GM12875 (cell line): ENCODE results near the gene MRPS11.

ENCODE experiments used
- H3K4me3 ChIP-seq: one replicate; pipeline ENCODE4 v1.5.1; 2011; ENCODE audit warnings: low read depth, low read length, control low read depth
- CTCF ChIP-seq: IDR thresholded peaks from 2 replicates; pipeline ENCODE4 v1.5.1; 2011; ENCODE audit warnings: low read depth, mild to moderate bottlenecking, control low read depth, inconsistent platforms, low read length, moderate library complexity, borderline replicate concordance; ENCODE audit not compliant: insufficient read depth

The MRPS11 gene

GRCh38 chr15:88490036-88490435 lies 22.5 kb downstream of the MRPS11 start:
- TF ChIP-seq CTCF = no peak
- H3K4me3 ChIP-seq = no peak overlapping the region

- H3K4me3 ChIP-seq = no peak overlapping the region
- TF ChIP-seq CTCF = no peak
Measured at GRCh38 chr15:88491158-88491557, 23.6 kb downstream of the MRPS11 start.

DNA sequence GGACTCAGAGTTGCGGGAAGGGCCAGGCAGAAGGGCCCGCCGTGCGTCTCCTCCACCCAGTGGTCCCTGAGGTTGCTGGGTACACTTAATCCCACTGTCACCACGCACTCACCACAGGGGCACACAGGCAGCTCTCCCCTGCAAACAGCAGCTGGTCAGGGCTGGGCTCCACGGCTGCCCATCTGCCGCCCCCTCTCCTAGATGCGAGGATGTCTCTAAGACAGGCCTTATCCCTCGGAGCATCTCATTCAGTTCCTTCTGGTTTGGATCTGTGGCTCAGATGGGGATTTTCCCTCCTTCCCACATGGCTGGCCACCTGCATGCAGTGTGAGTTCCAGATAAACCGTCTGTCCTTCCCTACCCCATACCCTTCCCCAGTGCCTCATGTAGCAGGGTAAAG lies 26.3 kb downstream of the MRPS11 start:
- no peak overlapping the region for H3K4me3 ChIP-seq

GRCh38 chr15:88497109-88497765 lies 29.7 kb downstream of the MRPS11 start:
- no peak for TF ChIP-seq CTCF
- H3K4me3 ChIP-seq = no peak overlapping the region

More for the DNA sequence above, 26.3 kb downstream of the MRPS11 start:
- no peak for TF ChIP-seq CTCF

DNA sequence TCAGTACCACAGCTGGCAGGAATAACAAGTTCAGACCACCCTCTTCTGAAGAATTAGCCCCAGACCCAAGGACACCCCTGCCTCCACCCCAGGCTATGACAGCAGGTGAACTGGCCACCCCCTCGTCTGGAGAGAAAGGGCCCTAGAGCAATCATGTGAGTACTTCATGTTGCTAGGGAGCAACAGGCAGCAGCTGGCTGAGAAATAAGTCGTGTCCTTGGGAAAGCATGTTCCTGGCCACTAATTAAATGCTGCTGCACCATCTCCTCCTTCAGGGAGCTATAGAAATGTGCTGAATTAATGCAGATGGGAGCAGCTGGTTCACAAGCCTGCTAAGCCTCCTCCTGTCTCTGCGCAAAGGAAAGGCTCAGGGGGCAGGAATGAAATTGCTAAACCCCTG lies 31.5 kb downstream of the MRPS11 start:
- TF ChIP-seq CTCF = no peak

DNA sequence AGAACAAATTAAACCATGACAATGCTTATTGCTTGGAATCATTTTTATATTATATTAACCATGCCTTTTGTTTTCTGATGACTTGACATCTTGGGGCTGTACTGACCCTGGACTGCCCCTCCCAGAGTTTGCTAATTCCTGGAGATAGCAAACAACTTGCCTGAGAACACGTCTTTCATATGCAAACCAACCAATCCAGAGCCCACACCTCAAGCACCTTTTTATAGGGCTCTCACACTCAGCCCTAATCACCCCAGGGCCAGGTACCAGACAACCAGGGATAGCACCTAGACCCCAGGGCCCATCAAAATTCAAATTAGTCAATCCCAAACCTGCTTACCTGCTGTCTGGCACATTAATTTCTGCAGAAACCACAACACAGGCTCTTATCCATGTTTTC lies 36.9 kb downstream of the MRPS11 start:
- TF ChIP-seq CTCF = no peak

More for the DNA sequence above, 31.5 kb downstream of the MRPS11 start:
- H3K4me3 ChIP-seq = no peak overlapping the region

GRCh38 chr15:88505721-88506120 lies 38.2 kb downstream of the MRPS11 start:
- no peak overlapping the region for H3K4me3 ChIP-seq
- no peak for TF ChIP-seq CTCF

More for the DNA sequence above, 36.9 kb downstream of the MRPS11 start:
- H3K4me3 ChIP-seq = no peak overlapping the region
